Left ventricle myocardium inferior (tissue), 1 donor: Measurements from ENCODE around the gene SMIM43. TPM values are rescaled to one million over a fixed set of nuclear protein-coding genes. Genes with fewer than 3 reads are reported as not detected.
A peak's percentile ranks its signal among the peaks of the same experiment; 100 is the strongest.

Source experiments
- DNase-seq: peaks from one replicate; pipeline ENCODE4 v3.0.0-alpha.2; 2020
- H3K27ac ChIP-seq: fragments of 200-600 bp; replicated peaks from 2 replicates; pipeline ENCODE4 v1.8.0; 2021
- H3K27me3 ChIP-seq: fragments of 200-600 bp; 2 replicates; pipeline ENCODE4 v1.8.0; 2021; ENCODE audit warnings: low read depth
- H3K36me3 ChIP-seq: fragments of 200-600 bp; 2 replicates; pipeline ENCODE4 v1.8.0; 2021
- H3K4me1 ChIP-seq: fragments of 200-600 bp; 2 replicates; pipeline ENCODE4 v1.8.0; 2021
- H3K4me3 ChIP-seq: fragments of 200-600 bp; 2 replicates; pipeline ENCODE4 v1.8.0; 2021; ENCODE audit warnings: mild to moderate bottlenecking, moderate library complexity
- H3K9me3 ChIP-seq: fragments of 200-600 bp; replicated peaks from 2 replicates; pipeline ENCODE4 v1.8.0; 2021
- intact Hi-C: fragments of 100-400 bp; cut with micrococcal nuclease; formaldehyde crosslinking; loops from one replicate; pipeline ENCODE4 v1.11.0; 2022
- total RNA-seq: library from RNA; stranded (reverse); fragmentation: NEBNext Ultra II Directional; extraction: Animal tissue kit (Norgen Biotek cat#: 25700); gene quantifications from one replicate; pipeline ENCODE4 v1.2.1, GENCODE V29; 2021
- TF ChIP-seq, protein P1 (sequence below): fragments of 200-600 bp; IDR thresholded peaks from 2 replicates; pipeline ENCODE4 v1.8.0; 2021; ENCODE audit warnings: antibody characterized with exemption, mild to moderate bottlenecking, borderline replicate concordance
- donor health status: DM: no; HTN: yes; CAD: no; lungs with severe emphysema.

SMIM43 gene
- total RNA-seq, 1 donor from 2014 or later: not detected

DNA sequence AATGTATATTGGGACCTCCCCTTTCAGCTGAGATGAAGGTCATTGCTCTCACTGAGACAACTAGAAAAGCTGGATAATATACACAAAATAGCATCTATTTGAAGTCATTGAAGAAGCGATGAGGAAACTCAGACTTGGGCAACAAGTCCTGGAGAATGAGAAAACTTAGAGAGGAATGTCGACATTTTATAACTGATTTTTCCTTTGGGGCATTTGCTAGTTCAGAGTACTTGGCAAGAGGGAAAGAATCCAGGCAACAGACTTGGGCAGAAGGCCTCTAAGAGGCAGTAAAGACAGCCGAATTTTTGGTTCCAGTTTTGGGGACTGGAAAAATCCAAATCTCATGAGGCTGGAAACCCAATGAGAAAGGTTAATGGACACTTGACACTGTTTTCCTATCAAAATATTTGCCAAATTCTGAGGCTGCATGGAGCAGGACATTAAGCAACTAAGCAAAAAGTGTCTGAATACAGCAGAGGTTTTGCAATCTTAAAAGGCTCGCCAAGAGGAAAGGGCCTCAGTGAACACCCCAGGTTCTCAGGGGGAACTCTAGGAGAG lies 47.2 kb downstream of the SMIM43 start:
- Histone ChIP-seq H3K27ac (peak overlapping the region; percentile 42), H3K36me3 (no peaks in the 10 kb centered on the region), H3K9me3 (no peaks in the 10 kb centered on the region), H3K4me3 (no peak overlapping the region), H3K27me3 (no peaks in the 10 kb centered on the region), H3K4me1 (no peaks in the 10 kb centered on the region)
- no peak for DNase-seq
- intact Hi-C loops: no loop called here
- TF ChIP-seq, protein P1, sequence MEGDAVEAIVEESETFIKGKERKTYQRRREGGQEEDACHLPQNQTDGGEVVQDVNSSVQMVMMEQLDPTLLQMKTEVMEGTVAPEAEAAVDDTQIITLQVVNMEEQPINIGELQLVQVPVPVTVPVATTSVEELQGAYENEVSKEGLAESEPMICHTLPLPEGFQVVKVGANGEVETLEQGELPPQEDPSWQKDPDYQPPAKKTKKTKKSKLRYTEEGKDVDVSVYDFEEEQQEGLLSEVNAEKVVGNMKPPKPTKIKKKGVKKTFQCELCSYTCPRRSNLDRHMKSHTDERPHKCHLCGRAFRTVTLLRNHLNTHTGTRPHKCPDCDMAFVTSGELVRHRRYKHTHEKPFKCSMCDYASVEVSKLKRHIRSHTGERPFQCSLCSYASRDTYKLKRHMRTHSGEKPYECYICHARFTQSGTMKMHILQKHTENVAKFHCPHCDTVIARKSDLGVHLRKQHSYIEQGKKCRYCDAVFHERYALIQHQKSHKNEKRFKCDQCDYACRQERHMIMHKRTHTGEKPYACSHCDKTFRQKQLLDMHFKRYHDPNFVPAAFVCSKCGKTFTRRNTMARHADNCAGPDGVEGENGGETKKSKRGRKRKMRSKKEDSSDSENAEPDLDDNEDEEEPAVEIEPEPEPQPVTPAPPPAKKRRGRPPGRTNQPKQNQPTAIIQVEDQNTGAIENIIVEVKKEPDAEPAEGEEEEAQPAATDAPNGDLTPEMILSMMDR: no peak

DNA sequence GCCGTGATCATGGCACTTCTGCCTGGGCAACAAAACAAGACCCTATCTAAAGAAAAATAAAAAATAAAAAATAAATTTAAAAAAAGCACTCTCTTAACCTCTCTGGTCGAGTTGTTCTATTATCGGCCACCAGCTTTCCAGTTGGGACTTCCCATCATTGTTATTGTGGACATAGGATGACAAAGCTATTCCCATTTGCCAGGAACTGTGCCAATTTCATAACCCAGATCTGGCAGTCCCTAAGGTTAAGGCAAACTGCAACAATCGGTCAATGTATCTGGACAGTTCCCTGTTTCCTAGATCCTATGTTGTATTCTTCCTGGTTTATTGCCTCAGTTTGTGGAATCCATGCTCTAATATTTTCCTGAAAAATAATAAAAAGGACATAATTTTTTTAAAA lies 50.4 kb downstream of the SMIM43 start:
- TF ChIP-seq, protein P1: no peak
- Histone ChIP-seq H3K4me1 (peaks cover 14% of the 10 kb centered on the region), H3K9me3 (no peaks in the 10 kb centered on the region), H3K4me3 (no peak overlapping the region), H3K27ac (no peak overlapping the region), H3K36me3 (no peaks in the 10 kb centered on the region), H3K27me3 (no peaks in the 10 kb centered on the region)
- intact Hi-C loops: no loop called here
- no peak for DNase-seq

DNA sequence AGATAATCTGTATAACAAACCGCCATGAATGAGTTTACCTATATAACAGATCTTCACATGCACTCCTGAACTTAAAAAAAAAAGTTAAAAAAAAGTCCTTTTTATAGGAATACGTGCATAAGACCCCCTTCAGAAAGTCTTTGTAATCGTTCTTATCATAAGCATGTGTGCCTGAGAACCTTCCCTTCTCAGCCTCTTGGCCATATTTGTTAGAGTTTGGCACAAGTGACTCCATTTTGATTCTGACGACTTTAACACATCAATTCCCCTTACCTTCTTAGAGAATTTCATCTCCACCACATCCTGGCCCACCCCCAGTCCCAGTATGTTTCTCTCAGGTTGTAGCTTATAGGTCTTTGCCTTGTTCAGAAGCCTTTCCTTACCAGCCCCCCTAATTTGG lies 52.2 kb downstream of the SMIM43 start:
- TF ChIP-seq, protein P1: no peak
- intact Hi-C loops: no loop called here
- H3K36me3 ChIP-seq: no peaks in the 10 kb centered on the region
- no peaks in the 10 kb centered on the region for H3K9me3 ChIP-seq
- peaks cover 14% of the 10 kb centered on the region for H3K4me1 ChIP-seq
- no peak for DNase-seq
- H3K27me3 ChIP-seq: no peaks in the 10 kb centered on the region
- peak overlapping the region; percentile 82 for H3K27ac ChIP-seq
- no peak overlapping the region for H3K4me3 ChIP-seq

DNA sequence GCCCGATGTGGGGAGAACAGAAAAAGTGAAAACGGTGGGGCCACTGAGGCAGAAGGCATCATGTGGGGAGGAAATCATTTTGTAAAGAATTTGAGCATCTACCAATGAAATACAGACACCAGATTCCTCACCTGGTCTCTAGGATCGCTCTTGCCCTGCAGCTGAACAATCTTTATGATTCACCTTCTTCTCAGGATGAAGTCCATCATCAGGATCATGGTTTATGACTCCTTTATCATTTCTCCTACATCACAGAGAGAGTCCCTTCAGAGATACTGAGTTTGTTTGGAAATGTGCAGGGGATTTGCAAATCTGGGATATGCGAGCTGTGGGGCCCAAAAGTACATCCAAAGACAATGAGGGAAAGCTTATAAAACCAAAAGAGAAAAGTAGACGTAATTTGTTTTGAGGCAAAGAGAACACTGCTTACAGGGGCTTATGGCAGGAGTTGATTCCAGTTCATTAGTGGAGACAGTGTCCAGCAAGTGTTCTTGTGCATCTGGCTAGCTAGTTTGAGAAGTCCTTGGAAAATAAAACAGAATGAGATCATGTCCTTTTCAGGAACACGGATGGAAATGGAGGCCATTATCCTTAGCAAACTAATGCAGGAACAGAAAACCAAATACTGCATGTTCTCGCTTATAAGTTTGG lies 52.8 kb downstream of the SMIM43 start:
- Histone ChIP-seq H3K27me3 (no peaks in the 10 kb centered on the region), H3K27ac (peak overlapping the region; percentile 82), H3K36me3 (no peaks in the 10 kb centered on the region), H3K4me1 (peaks cover 14% of the 10 kb centered on the region), H3K9me3 (no peaks in the 10 kb centered on the region), H3K4me3 (peak overlapping the region; percentile 48)
- no peak for DNase-seq
- intact Hi-C loops: no loop called here
- TF ChIP-seq, protein P1: no peak

DNA sequence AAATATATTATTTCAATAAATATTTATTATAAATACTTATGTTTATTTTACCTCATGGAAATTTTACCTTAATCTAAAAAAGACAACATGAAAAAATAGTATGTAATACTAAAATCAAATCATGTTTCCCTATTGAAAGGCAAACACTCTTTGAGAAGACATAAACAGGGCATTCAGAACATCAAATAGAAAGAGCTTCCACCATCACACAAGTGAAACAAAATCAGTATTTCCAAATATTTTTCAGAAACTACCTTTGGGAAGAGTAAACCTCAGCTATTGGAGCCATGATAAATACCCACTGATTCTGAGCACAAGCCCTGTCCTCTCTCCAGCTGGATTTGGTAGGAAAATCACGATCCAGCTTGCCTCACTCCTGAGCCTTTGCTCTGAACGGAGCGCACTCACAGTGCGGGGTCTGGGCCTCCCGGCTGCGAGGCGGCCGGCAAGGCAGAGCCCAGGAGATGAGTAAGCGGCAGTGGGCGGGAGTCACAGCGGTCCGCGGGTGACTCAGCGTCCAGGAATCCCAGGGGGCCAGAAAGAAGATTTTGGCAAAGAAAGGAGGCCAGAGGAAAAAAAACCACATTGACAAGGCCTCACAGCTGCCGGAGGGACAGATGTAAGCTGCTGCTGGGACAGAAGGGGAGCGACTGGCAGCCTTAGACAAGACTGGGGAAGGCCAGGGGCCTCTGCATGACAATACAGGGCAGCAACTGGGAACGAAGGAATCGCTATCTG lies 53.5 kb downstream of the SMIM43 start:
- TF ChIP-seq, protein P1: no peak

More for the DNA sequence above, 53.5 kb downstream of the SMIM43 start:
- Histone ChIP-seq H3K9me3 (no peaks in the 10 kb centered on the region), H3K27me3 (no peaks in the 10 kb centered on the region), H3K36me3 (no peaks in the 10 kb centered on the region), H3K4me1 (peaks cover 14% of the 10 kb centered on the region), H3K4me3 (peak overlapping the region; percentile 48), H3K27ac (peak overlapping the region; percentile 82)
- DNase-seq: peak; percentile 88
- intact Hi-C loops: no loop called here
